Measurements from ENCODE around the gene SMARCE1. TPM values are rescaled to one million over a fixed set of nuclear protein-coding genes. Genes with fewer than 3 reads are reported as not detected.

Gene SMARCE1
- total RNA-seq, 1 donor from 2014 or later: 115 TPM

DNA sequence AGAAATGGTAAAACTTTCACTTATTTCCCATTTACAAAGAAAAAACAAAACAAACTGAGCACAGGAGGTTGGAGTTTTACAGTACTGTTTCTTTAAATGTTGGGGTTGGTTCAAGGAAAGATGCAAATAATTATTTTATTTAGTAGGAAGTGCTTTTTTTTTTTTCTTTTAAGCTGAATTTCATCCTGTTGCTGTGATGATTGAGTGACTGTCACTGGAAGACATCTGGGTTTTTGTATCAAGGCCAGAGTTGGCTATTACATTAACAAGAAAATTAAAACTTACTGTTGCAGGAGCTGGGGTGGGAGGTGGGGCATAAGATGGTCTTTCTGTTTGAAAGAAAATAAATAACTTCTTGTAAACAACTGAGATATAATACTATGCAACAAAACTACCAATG lies 2.3 kb downstream of the SMARCE1 start:
- no peaks in the 10 kb centered on the region for H3K36me3 ChIP-seq (ENCODE audit: control insufficient read depth, insufficient read depth, low read length)
- TF ChIP-seq, protein P1, sequence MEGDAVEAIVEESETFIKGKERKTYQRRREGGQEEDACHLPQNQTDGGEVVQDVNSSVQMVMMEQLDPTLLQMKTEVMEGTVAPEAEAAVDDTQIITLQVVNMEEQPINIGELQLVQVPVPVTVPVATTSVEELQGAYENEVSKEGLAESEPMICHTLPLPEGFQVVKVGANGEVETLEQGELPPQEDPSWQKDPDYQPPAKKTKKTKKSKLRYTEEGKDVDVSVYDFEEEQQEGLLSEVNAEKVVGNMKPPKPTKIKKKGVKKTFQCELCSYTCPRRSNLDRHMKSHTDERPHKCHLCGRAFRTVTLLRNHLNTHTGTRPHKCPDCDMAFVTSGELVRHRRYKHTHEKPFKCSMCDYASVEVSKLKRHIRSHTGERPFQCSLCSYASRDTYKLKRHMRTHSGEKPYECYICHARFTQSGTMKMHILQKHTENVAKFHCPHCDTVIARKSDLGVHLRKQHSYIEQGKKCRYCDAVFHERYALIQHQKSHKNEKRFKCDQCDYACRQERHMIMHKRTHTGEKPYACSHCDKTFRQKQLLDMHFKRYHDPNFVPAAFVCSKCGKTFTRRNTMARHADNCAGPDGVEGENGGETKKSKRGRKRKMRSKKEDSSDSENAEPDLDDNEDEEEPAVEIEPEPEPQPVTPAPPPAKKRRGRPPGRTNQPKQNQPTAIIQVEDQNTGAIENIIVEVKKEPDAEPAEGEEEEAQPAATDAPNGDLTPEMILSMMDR (IDR thresholded peaks at IDR 0.05; ENCODE audit: insufficient read depth, low read length, poor library complexity, severe bottlenecking): no peak
- DNase-seq (ENCODE audit: low read depth): no peak
- H3K27me3 ChIP-seq (ENCODE audit: control insufficient read depth, insufficient read depth, low read length): no peaks in the 10 kb centered on the region
- H3K4me3 ChIP-seq (ENCODE audit: low read depth, low read length): no peak overlapping the region

DNA sequence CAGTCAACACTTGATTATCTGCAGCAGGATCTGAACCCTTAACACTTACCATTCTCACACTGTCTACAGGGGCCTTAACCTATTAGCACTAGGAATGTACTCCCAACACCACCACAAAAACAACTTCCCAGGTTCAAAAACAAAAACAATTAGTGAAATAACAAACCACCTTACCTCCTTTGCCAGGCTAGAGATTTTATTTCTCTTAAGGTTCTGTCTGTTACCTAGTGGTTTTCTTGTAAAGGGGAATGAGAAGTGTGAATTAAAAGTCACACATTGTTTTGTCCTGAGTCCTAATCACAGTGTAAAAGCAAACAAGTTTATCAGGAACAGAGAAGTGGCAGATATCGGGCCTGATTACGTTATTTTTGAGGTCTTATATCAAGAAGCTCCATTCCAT lies 9.7 kb downstream of the SMARCE1 start:
- no peak for DNase-seq (ENCODE audit: low read depth)

DNA sequence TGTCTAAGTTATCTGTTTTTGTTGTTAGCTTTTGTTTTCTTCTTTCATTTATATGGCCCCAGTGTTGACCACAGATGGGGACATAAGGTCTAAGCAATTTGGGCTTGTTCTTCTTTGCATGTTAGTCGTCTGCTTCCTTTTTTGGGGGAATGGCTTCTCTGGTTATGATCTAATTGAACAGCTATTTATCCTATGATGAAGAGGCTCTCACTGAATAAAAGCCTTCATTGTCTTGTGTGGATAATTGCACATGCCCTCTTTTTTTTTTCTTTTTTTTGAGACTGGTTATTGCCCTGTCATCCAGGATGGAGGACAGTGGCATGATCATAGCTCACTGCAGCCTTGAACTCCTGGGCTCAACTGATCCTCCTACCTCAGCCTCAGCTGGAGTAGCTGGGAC lies 13.7 kb downstream of the SMARCE1 start:
- no peak for DNase-seq (ENCODE audit: low read depth)
- Histone ChIP-seq H3K36me3 (ENCODE audit: control insufficient read depth, insufficient read depth, low read length) (no peaks in the 10 kb centered on the region), H3K4me3 (ENCODE audit: low read depth, low read length) (no peak overlapping the region), H3K27me3 (ENCODE audit: control insufficient read depth, insufficient read depth, low read length) (no peaks in the 10 kb centered on the region)
- TF ChIP-seq, protein P1 (IDR thresholded peaks at IDR 0.05; ENCODE audit: insufficient read depth, low read length, poor library complexity, severe bottlenecking): no peak

More for the DNA sequence above, 9.7 kb downstream of the SMARCE1 start:
- Histone ChIP-seq H3K36me3 (ENCODE audit: control insufficient read depth, insufficient read depth, low read length) (no peaks in the 10 kb centered on the region), H3K27me3 (ENCODE audit: control insufficient read depth, insufficient read depth, low read length) (no peaks in the 10 kb centered on the region), H3K4me3 (ENCODE audit: low read depth, low read length) (no peak overlapping the region)
- TF ChIP-seq, protein P1 (IDR thresholded peaks at IDR 0.05; ENCODE audit: insufficient read depth, low read length, poor library complexity, severe bottlenecking): no peak

GRCh38 chr17:40632216-40632615 lies 15.4 kb downstream of the SMARCE1 start:
- no peaks in the 10 kb centered on the region for H3K36me3 ChIP-seq (ENCODE audit: control insufficient read depth, insufficient read depth, low read length)
- H3K4me3 ChIP-seq (ENCODE audit: low read depth, low read length): no peak overlapping the region
- TF ChIP-seq, protein P1 (IDR thresholded peaks at IDR 0.05; ENCODE audit: insufficient read depth, low read length, poor library complexity, severe bottlenecking): no peak
- DNase-seq (ENCODE audit: low read depth): no peak
- H3K27me3 ChIP-seq (ENCODE audit: control insufficient read depth, insufficient read depth, low read length): no peaks in the 10 kb centered on the region

- Histone ChIP-seq H3K27me3 (ENCODE audit: control insufficient read depth, insufficient read depth, low read length) (no peaks in the 10 kb centered on the region), H3K36me3 (ENCODE audit: control insufficient read depth, insufficient read depth, low read length) (no peaks in the 10 kb centered on the region), H3K4me3 (ENCODE audit: low read depth, low read length) (no peak overlapping the region)
- TF ChIP-seq, protein P1 (IDR thresholded peaks at IDR 0.05; ENCODE audit: insufficient read depth, low read length, poor library complexity, severe bottlenecking): no peak
- DNase-seq (ENCODE audit: low read depth): no peak
Measured at GRCh38 chr17:40629842-40630241, 17.8 kb downstream of the SMARCE1 start.

DNA sequence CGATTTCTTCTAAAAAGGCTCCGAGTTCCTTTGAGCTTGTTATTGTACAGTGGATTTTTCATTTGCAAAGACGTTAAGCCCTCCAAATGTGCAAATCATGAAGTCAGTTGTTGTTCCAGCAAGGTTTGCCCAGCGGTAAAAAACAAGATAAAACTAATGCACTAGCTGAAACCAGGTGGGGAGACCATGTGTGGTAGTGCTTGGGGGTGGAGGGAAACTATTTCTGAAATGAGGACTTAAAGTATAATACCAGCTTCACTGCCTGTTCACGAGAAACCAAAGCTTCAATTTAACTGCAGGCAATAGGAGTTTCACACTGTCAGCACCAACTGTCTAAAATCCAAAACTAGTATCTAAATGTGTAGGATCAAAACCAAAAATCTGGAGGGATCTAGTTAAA lies 22.3 kb downstream of the SMARCE1 start:
- no peaks in the 10 kb centered on the region for H3K27me3 ChIP-seq (ENCODE audit: control insufficient read depth, insufficient read depth, low read length)
- H3K4me3 ChIP-seq (ENCODE audit: low read depth, low read length): no peak overlapping the region
- TF ChIP-seq, protein P1 (IDR thresholded peaks at IDR 0.05; ENCODE audit: insufficient read depth, low read length, poor library complexity, severe bottlenecking): no peak
- DNase-seq (ENCODE audit: low read depth): no peak
- no peaks in the 10 kb centered on the region for H3K36me3 ChIP-seq (ENCODE audit: control insufficient read depth, insufficient read depth, low read length)

All from kidney epithelial cell (primary cell).